ENCODE results near the gene SUMO1. TPM values are rescaled to one million over a fixed set of nuclear protein-coding genes. Genes with fewer than 3 reads are reported as not detected.

Gene SUMO1
- total and polyA plus RNA-seq, 2 donors (not counting 3 experiments of a cell fraction or from before 2014, with no cell fraction given): 38.5 to 105 TPM

- no peak for DNase-seq (ENCODE audit: low read depth, low spot score)
- H3K27me3 ChIP-seq (ENCODE audit: control insufficient read depth in 2 of 2, insufficient read depth in 2 of 2, low read length in 2 of 2): no peaks in the 10 kb centered on the region
- peaks cover 98% of the 10 kb centered on the region for H3K79me2 ChIP-seq (ENCODE audit: control insufficient read depth, insufficient read depth, low read length)
- peaks cover 37% of the 10 kb centered on the region for H3K4me1 ChIP-seq (ENCODE audit: control insufficient read depth, extremely low read depth, insufficient read depth, low read length)
- peaks cover 9% of the 10 kb centered on the region for H4K20me1 ChIP-seq (replicated peaks; ENCODE audit: control insufficient read depth, extremely low read depth, insufficient read depth, low read length)
- H3K36me3 ChIP-seq (ENCODE audit: control insufficient read depth in 2 of 2, extremely low read depth in 1 of 2, insufficient read depth in 2 of 2, low read length in 2 of 2): peaks cover 0 to 3% of the 10 kb centered on the region in 2 experiments
- TF ChIP-seq JUN (IDR thresholded peaks at IDR 0.05; ENCODE audit: borderline replicate concordance, insufficient read depth, insufficient read length, low read depth): no peak
- no peak for TF ChIP-seq POLR2A (IDR thresholded peaks at IDR 0.05; ENCODE audit: low read depth, low read length)
- no peak for TF ChIP-seq POLR2AphosphoS5 (IDR thresholded peaks at IDR 0.05; ENCODE audit: insufficient read depth, low read depth, low read length)
- TF ChIP-seq CTCF (IDR thresholded peaks at IDR 0.05; ENCODE audit: extremely low read depth in 1 of 2, insufficient read depth in 1 of 2, low read depth in 1 of 2, low read length in 2 of 2): no peak
- CTCF ChIA-PET: no interaction called here
- no peak overlapping the region for H2AFZ ChIP-seq (ENCODE audit: low read depth, low read length)
- H3K27ac ChIP-seq (ENCODE audit: insufficient read depth, low read depth, low read length): no peak overlapping the region
- dilution Hi-C loops (cut with MboI; ENCODE audit: extremely low pct_ligation_motif_present, low sequenced_read_pairs) (no loop called here), intact Hi-C loops (cut with micrococcal nuclease) (no loop called here)
- H3K4me3 ChIP-seq (replicated peaks in 1 of 3; ENCODE audit: insufficient read depth in 1 of 3, low read depth in 1 of 3, low read length in 3 of 3): no peak overlapping the region
- H3K9ac ChIP-seq (replicated peaks; ENCODE audit: extremely low read depth, insufficient read depth, low read length): no peak overlapping the region
- H3K4me2 ChIP-seq (ENCODE audit: insufficient read depth, low read length): no peak overlapping the region
- H3K9me1 ChIP-seq (replicated peaks; ENCODE audit: control insufficient read depth, extremely low read depth, insufficient read depth, low read length): no peaks in the 10 kb centered on the region
- BruUV-seq (replicated peaks): no TSS peak
- POLR2A ChIA-PET: no interaction called here
- no peak for FAIRE-seq
- no peaks in the 10 kb centered on the region for H3K9me3 ChIP-seq (replicated peaks; ENCODE audit: control insufficient read depth, insufficient read depth, low read length)
Measured at GRCh38 chr2:202270487-202270886, 32.1 kb upstream of the SUMO1 start.

- CTCF ChIA-PET: interaction anchor here (1.0 to 1.7 kb wide), 3 partner anchors 9 to 48 kb away, joined by 3 to 8 read pairs (median 4); no protein-coding TSS in a partner anchor
- Histone ChIP-seq H2AFZ (ENCODE audit: low read depth, low read length) (no peak overlapping the region), H3K9me3 (replicated peaks; ENCODE audit: control insufficient read depth, insufficient read depth, low read length) (no peaks in the 10 kb centered on the region), H3K4me1 (ENCODE audit: control insufficient read depth, extremely low read depth, insufficient read depth, low read length) (peaks cover 37% of the 10 kb centered on the region), H3K4me2 (ENCODE audit: insufficient read depth, low read length) (no peak overlapping the region), H3K9me1 (replicated peaks; ENCODE audit: control insufficient read depth, extremely low read depth, insufficient read depth, low read length) (no peaks in the 10 kb centered on the region), H3K9ac (replicated peaks; ENCODE audit: extremely low read depth, insufficient read depth, low read length) (no peak overlapping the region), H3K4me3 (replicated peaks in 1 of 3; ENCODE audit: insufficient read depth in 1 of 3, low read depth in 1 of 3, low read length in 3 of 3) (no peak overlapping the region), H4K20me1 (replicated peaks; ENCODE audit: control insufficient read depth, extremely low read depth, insufficient read depth, low read length) (peaks cover under 1% of the 10 kb centered on the region), H3K27me3 (ENCODE audit: control insufficient read depth in 2 of 2, insufficient read depth in 2 of 2, low read length in 2 of 2) (no peaks in the 10 kb centered on the region), H3K79me2 (ENCODE audit: control insufficient read depth, insufficient read depth, low read length) (peaks cover 89% of the 10 kb centered on the region), H3K36me3 (ENCODE audit: control insufficient read depth in 2 of 2, extremely low read depth in 1 of 2, insufficient read depth in 2 of 2, low read length in 2 of 2) (no peaks in the 10 kb centered on the region), H3K27ac (ENCODE audit: insufficient read depth, low read depth, low read length) (no peak overlapping the region)
- no TSS peak for BruUV-seq (replicated peaks)
- dilution Hi-C loops (cut with MboI; ENCODE audit: extremely low pct_ligation_motif_present, low sequenced_read_pairs) (no loop called here), intact Hi-C loops (cut with micrococcal nuclease) (loop anchor here (5.0 kb wide), 1 partner anchor 47 kb away; no protein-coding TSS in a partner anchor)
- POLR2A ChIA-PET: no interaction called here
- DNase-seq (ENCODE audit: low read depth, low spot score) (no peak), FAIRE-seq (no peak)
- TF ChIP-seq EZH2 (IDR thresholded peaks at IDR 0.05; ENCODE audit: borderline replicate concordance, low read depth, low read length, severe bottlenecking): no peak
- no peak for TF ChIP-seq MYC (IDR thresholded peaks at IDR 0.05; ENCODE audit: low read depth, low read length)
- no peak for TF ChIP-seq GATA2 (IDR thresholded peaks at IDR 0.05; ENCODE audit: insufficient read depth, insufficient read length, low read depth, low read length)
- no peak for TF ChIP-seq POLR2AphosphoS5 (IDR thresholded peaks at IDR 0.05; ENCODE audit: insufficient read depth, low read depth, low read length)
- TF ChIP-seq MAX (IDR thresholded peaks at IDR 0.05; ENCODE audit: insufficient read depth, insufficient read length): no peak
- TF ChIP-seq JUN (IDR thresholded peaks at IDR 0.05; ENCODE audit: borderline replicate concordance, insufficient read depth, insufficient read length, low read depth): no peak
- no peak for TF ChIP-seq CTCF (IDR thresholded peaks at IDR 0.05; ENCODE audit: extremely low read depth in 1 of 2, insufficient read depth in 1 of 2, low read depth in 1 of 2, low read length in 2 of 2)
- no peak for TF ChIP-seq FOS (IDR thresholded peaks at IDR 0.05; ENCODE audit: borderline replicate concordance, insufficient read depth, low read length)
- no peak for TF ChIP-seq POLR2A (IDR thresholded peaks at IDR 0.05; ENCODE audit: low read depth, low read length)
Measured at GRCh38 chr2:202269585-202269984, 31.2 kb upstream of the SUMO1 start.
